Psoas muscle (tissue), 8 donors: ENCODE data around the gene G0S2. TPM values are rescaled to one million over a fixed set of nuclear protein-coding genes. Genes with fewer than 3 reads are reported as not detected.

ENCODE experiments used
- ATAC-seq, 4 donors: fragments of 200-7000 bp; cut with Tn5 transposase; one replicate each; pipeline ENCODE4 v1.9.1; 2020; ENCODE audit warnings: moderate library complexity in 3 of 4, mild to moderate bottlenecking in 2 of 4
- DNase-seq, 2 donors: peaks; one replicate each; pipeline ENCODE4 v3.0.0-alpha.2; 2020
- H3K27ac ChIP-seq: fragments of 200-600 bp; one replicate; pipeline ENCODE4 v1.8.0; 2022
- H3K27me3 ChIP-seq, 3 donors: fragments of 200-600 bp in 1 of 3; one replicate each; pipeline versions ENCODE4 v1.6.1 to v1.8.0; 2013 to 2022; ENCODE audit warnings: low read length in 2 of 3, mild to moderate bottlenecking in 2 of 3, moderate library complexity in 1 of 3; ENCODE audit not compliant: insufficient read depth in 3 of 3
- H3K36me3 ChIP-seq, 2 donors: fragments of 200-600 bp in 1 of 2; one replicate each; pipeline versions ENCODE4 v1.6.1 to v1.8.0; 2013 to 2022; ENCODE audit warnings: low read depth in 1 of 2, mild to moderate bottlenecking in 1 of 2, moderate library complexity in 1 of 2; ENCODE audit not compliant: insufficient read depth in 1 of 2
- H3K4me1 ChIP-seq: fragments of 200-600 bp; one replicate; pipeline ENCODE4 v1.8.0; 2022
- H3K4me3 ChIP-seq: fragments of 200-600 bp; one replicate; pipeline ENCODE4 v1.8.0; 2022; ENCODE audit warnings: mild to moderate bottlenecking
- H3K9me3 ChIP-seq: fragments of 200-600 bp; one replicate; pipeline ENCODE4 v1.8.0; 2022
- CTCF ChIP-seq: fragments of 200-600 bp; IDR thresholded peaks from one replicate; pipeline ENCODE4 v1.8.0; 2022; ENCODE audit warnings: antibody characterized with exemption
- whole genome bisulfite sequencing, 3 donors: extraction: QIAGEN DNeasy Blood & Tissue Kit; methylation state at CpG; one replicate each; pipeline versions ENCODE4 v1.1.6 to v1.1.7; 2013; 5-methylcytosine and 5-hydroxymethylcytosine counted together
- intact Hi-C, 2 donors: fragments of 100-400 bp; cut with DNase I; formaldehyde crosslinking; loops; one replicate each; pipeline versions ENCODE4 v1.11.0 to v1.14.2; 2022
- polyA plus RNA-seq, 3 donors: library from polyadenylated mRNA; stranded (reverse); fragments of 200-250 nt; gene quantifications; one replicate each; pipeline ENCODE4 v1.2.3, GENCODE V29; 2013
- total RNA-seq, 4 donors: library from RNA; stranded (reverse); fragmentation: NEBNext Ultra II Directional in 2 of 4; extraction: Animal tissue kit (Norgen Biotek cat#: 25700) in 2 of 4; gene quantifications; one replicate each; pipeline versions ENCODE4 v1.2.1 to v1.2.4, GENCODE V29; 2021 to 2023
- donor health status: healthy with polysubstance abuse.
- donor health status: DM: no; HTN: no; CAD: no; lungs with moderate emphysema.
- donor health status: Bipolar disorder and iron deficiency.
- donor health status: healthy.
- donor health status: DM: yes; HTN: yes; CAD: no.
- donor health status: DM: no; HTN: no; CAD: no.
- donor health status: DM: no; HTN: no; CAD: no.
- donor health status: DM: yes; HTN: yes; CAD: no.

G0S2 gene
- total and polyA plus RNA-seq, 7 donors = 49.9 to 561 (median 89.0) TPM

- peaks cover 39% of the 10 kb centered on the region for H3K4me1 ChIP-seq
These were observed 2.2 kb upstream of the G0S2 start for GRCh38 chr1:209672705-209673630.

GRCh38 chr1:209673631-209674417 lies 1.4 kb upstream of the G0S2 start:
- 17 to 30% (median 17%) methylated on average over 7 of the region's 7 CpGs for WGBS, 3 donors
- intact Hi-C loops = no loop called here
- Histone ChIP-seq H3K4me1 (peaks cover 39% of the 10 kb centered on the region), H3K36me3 (no peaks in the 10 kb centered on the region), H3K9me3 (no peaks in the 10 kb centered on the region), H3K27me3 (no peaks in the 10 kb centered on the region), H3K27ac (peak overlapping the region; percentile 89), H3K4me3 (peak overlapping the region; percentile 72)
- TF ChIP-seq CTCF = no peak
- ATAC-seq (peak in 1 of 4 donors; percentile 35), DNase-seq (peak; percentile 64 to 79)

More at GRCh38 chr1:209672705-209673630, 2.2 kb upstream of the G0S2 start:
- DNase-seq = no peak
- no peaks in the 10 kb centered on the region for H3K9me3 ChIP-seq
- WGBS, 3 donors = 44 to 55% (median 55%) methylated on average over 5 of the region's 5 CpGs
- no peaks in the 10 kb centered on the region for H3K36me3 ChIP-seq
- peak overlapping the region; percentile 72 for H3K4me3 ChIP-seq
- H3K27me3 ChIP-seq = no peaks in the 10 kb centered on the region
- TF ChIP-seq CTCF = no peak
- no peak for ATAC-seq
- peak overlapping the region; percentile 89 for H3K27ac ChIP-seq
- intact Hi-C loops = no loop called here

- intact Hi-C loops = loop anchor here (5.0 kb wide), 2 partner anchors 33 to 38 kb away; no protein-coding TSS in a partner anchor
- Histone ChIP-seq H3K9me3 (no peaks in the 10 kb centered on the region), H3K27me3 (no peaks in the 10 kb centered on the region), H3K36me3 (no peaks in the 10 kb centered on the region), H3K27ac (peak overlapping the region; percentile 89), H3K4me1 (peaks cover 31% of the 10 kb centered on the region), H3K4me3 (peak overlapping the region; percentile 72)
- ATAC-seq = peak; percentile 4 to 37 (median 20)
- WGBS, 3 donors = 0 to 2% (median 0%) methylated on average over 34 of the region's 34 CpGs
- no peak for TF ChIP-seq CTCF
- DNase-seq = peak in 1 of 2 donors; percentile 41
These were observed 448 bp downstream of the G0S2 start for GRCh38 chr1:209675565-209676154.

GRCh38 chr1:209678981-209679539 lies 3.8 kb downstream of the G0S2 start:
- intact Hi-C loops = loop anchor here (5.0 kb wide), 2 partner anchors 37 to 42 kb away; no protein-coding TSS in a partner anchor
- ATAC-seq = no peak

More at GRCh38 chr1:209678981-209679539, 3.8 kb downstream of the G0S2 start:
- Histone ChIP-seq H3K9me3 (no peaks in the 10 kb centered on the region), H3K4me3 (no peak overlapping the region), H3K27ac (no peak overlapping the region), H3K27me3 (no peaks in the 10 kb centered on the region), H3K36me3 (no peaks in the 10 kb centered on the region), H3K4me1 (peaks cover under 1% of the 10 kb centered on the region)
- DNase-seq = no peak
- TF ChIP-seq CTCF = no peak
- 50 to 88% (median 59%) methylated on average over 4 of the region's 4 CpGs for WGBS, 3 donors
